Parathyroid adenoma (tissue), 2 donors: ENCODE results near the gene NDUFA7.

ENCODE experiments used
- H2AFZ ChIP-seq: fragments of 300-600 bp; sonication (generic); one replicate; pipeline ENCODE4 v1.7.0; 2017; ENCODE audit warnings: antibody characterized with exemption, mild to moderate bottlenecking
- H3K27ac ChIP-seq: fragments of 300-600 bp; sonication (generic); one replicate; pipeline ENCODE4 v1.7.0; 2017
- H3K27me3 ChIP-seq: fragments of 300-600 bp; sonication (generic); one replicate; pipeline ENCODE4 v1.7.0; 2017; ENCODE audit warnings: low read length; ENCODE audit not compliant: control insufficient read depth, insufficient read depth
- H3K36me3 ChIP-seq: fragments of 300-600 bp; sonication (generic); one replicate; pipeline ENCODE4 v1.7.0; 2017; ENCODE audit warnings: low read length; ENCODE audit not compliant: control insufficient read depth, insufficient read depth
- H3K4me1 ChIP-seq: fragments of 300-600 bp; sonication (generic); one replicate; pipeline ENCODE4 v1.7.0; 2017; ENCODE audit warnings: control low read depth
- H3K4me2 ChIP-seq: fragments of 300-600 bp; sonication (generic); one replicate; pipeline ENCODE4 v1.7.0; 2017; ENCODE audit warnings: low read length
- H3K4me3 ChIP-seq: fragments of 300-600 bp; sonication (generic); one replicate; pipeline ENCODE4 v1.7.0; 2017; ENCODE audit warnings: low read depth, low read length
- H3K79me2 ChIP-seq: fragments of 300-600 bp; sonication (generic); one replicate; pipeline ENCODE4 v1.7.0; 2017; ENCODE audit warnings: control low read depth
- H3K9ac ChIP-seq: fragments of 300-600 bp; sonication (generic); one replicate; pipeline ENCODE4 v1.7.0; 2017; ENCODE audit warnings: mild to moderate bottlenecking
- H3K9me3 ChIP-seq: fragments of 300-600 bp; sonication (generic); one replicate; pipeline ENCODE4 v1.7.0; 2017; ENCODE audit warnings: low read length; ENCODE audit not compliant: control insufficient read depth
- CTCF ChIP-seq: fragments of 300-600 bp; sonication (generic); IDR thresholded peaks from one replicate; pipeline ENCODE4 v1.7.0; 2017; ENCODE audit warnings: antibody characterized with exemption, mild to moderate bottlenecking
- donor health status: primary hyperparathyroidism.

The NDUFA7 gene

GRCh38 chr19:8338835-8339234 lies 17.7 kb upstream of the NDUFA7 start:
- no peak overlapping the region for H3K27ac ChIP-seq
- no peak for TF ChIP-seq CTCF
- no peak overlapping the region for H3K9ac ChIP-seq
- no peaks in the 10 kb centered on the region for H3K79me2 ChIP-seq
- H3K36me3 ChIP-seq: no peaks in the 10 kb centered on the region
- H3K4me3 ChIP-seq: no peak overlapping the region
- no peaks in the 10 kb centered on the region for H3K27me3 ChIP-seq
- H3K9me3 ChIP-seq: no peaks in the 10 kb centered on the region
- no peak overlapping the region for H3K4me2 ChIP-seq
- peaks cover 4% of the 10 kb centered on the region for H3K4me1 ChIP-seq
- H2AFZ ChIP-seq: no peak overlapping the region

- Histone ChIP-seq H2AFZ (no peak overlapping the region), H3K9ac (no peak overlapping the region), H3K27me3 (no peaks in the 10 kb centered on the region), H3K79me2 (no peaks in the 10 kb centered on the region), H3K4me2 (no peak overlapping the region), H3K4me1 (no peaks in the 10 kb centered on the region), H3K27ac (no peak overlapping the region), H3K36me3 (no peaks in the 10 kb centered on the region), H3K4me3 (no peak overlapping the region), H3K9me3 (no peaks in the 10 kb centered on the region)
- no peak for TF ChIP-seq CTCF
Measured at GRCh38 chr19:8337728-8338127, 16.6 kb upstream of the NDUFA7 start.

GRCh38 chr19:8336660-8337059 lies 15.5 kb upstream of the NDUFA7 start:
- H2AFZ ChIP-seq: no peak overlapping the region
- H3K4me3 ChIP-seq: no peak overlapping the region

GRCh38 chr19:8336072-8336569 lies 14.9 kb upstream of the NDUFA7 start:
- Histone ChIP-seq H3K27ac (no peak overlapping the region), H3K79me2 (no peaks in the 10 kb centered on the region)

More at GRCh38 chr19:8336660-8337059, 15.5 kb upstream of the NDUFA7 start:
- Histone ChIP-seq H3K27me3 (no peaks in the 10 kb centered on the region), H3K27ac (no peak overlapping the region), H3K4me2 (no peak overlapping the region), H3K9me3 (no peaks in the 10 kb centered on the region), H3K9ac (no peak overlapping the region), H3K36me3 (no peaks in the 10 kb centered on the region), H3K79me2 (no peaks in the 10 kb centered on the region), H3K4me1 (no peaks in the 10 kb centered on the region)
- TF ChIP-seq CTCF: no peak

More at GRCh38 chr19:8336072-8336569, 14.9 kb upstream of the NDUFA7 start:
- Histone ChIP-seq H3K4me2 (no peak overlapping the region), H3K9me3 (no peaks in the 10 kb centered on the region), H3K36me3 (no peaks in the 10 kb centered on the region), H3K27me3 (no peaks in the 10 kb centered on the region), H3K4me3 (no peak overlapping the region), H2AFZ (no peak overlapping the region), H3K9ac (no peak overlapping the region), H3K4me1 (no peaks in the 10 kb centered on the region)
- no peak for TF ChIP-seq CTCF
